ENCODE results near the gene TRAF3. TPM values are rescaled to one million over a fixed set of nuclear protein-coding genes. Genes with fewer than 3 reads are reported as not detected.

TRAF3 gene
- total RNA-seq, 1 experiment from 2014 or later: 49.3 TPM

GRCh38 chr14:102811971-102812370 is 34.7 kb downstream of the TRAF3 start:
- ChIA-PET CTCF (no interaction called here), POLR2A (ENCODE audit: low non-redundant PET) (no interaction called here)
- DNase-seq (ENCODE audit: low spot score): no peak
- H3K9me3 ChIP-seq (ENCODE audit: low read depth, low read length, poor library complexity, severe bottlenecking): no peaks in the 10 kb centered on the region
- no peaks in the 10 kb centered on the region for H3K27me3 ChIP-seq (replicated peaks; ENCODE audit: insufficient read depth, low read depth, low read length, poor library complexity)
- no peaks in the 10 kb centered on the region for H3K4me1 ChIP-seq (ENCODE audit: insufficient read depth, low read length, poor library complexity, severe bottlenecking)
- BruUV-seq (replicated peaks): no TSS peak
- H3K36me3 ChIP-seq (ENCODE audit: insufficient read depth, low read length, poor library complexity, severe bottlenecking): no peaks in the 10 kb centered on the region
- H3K4me3 ChIP-seq (ENCODE audit: low read depth, low read length, poor library complexity, severe bottlenecking): no peak overlapping the region
- H3K27ac ChIP-seq (ENCODE audit: low read depth, low read length, poor library complexity, severe bottlenecking): no peak overlapping the region
- TF ChIP-seq CTCF (conservative IDR thresholded peaks at IDR 0.05; ENCODE audit: low read depth, low read length) (no peak), EZH2 (IDR thresholded peaks at IDR 0.05; ENCODE audit: borderline replicate concordance, low read depth, low read length, poor library complexity, severe bottlenecking) (no peak)
- intact Hi-C loops (cut with micrococcal nuclease; ENCODE audit: unreplicated experiment): no loop called here

GRCh38 chr14:102813691-102814090 is 36.4 kb downstream of the TRAF3 start:
- no peaks in the 10 kb centered on the region for H3K9me3 ChIP-seq (ENCODE audit: low read depth, low read length, poor library complexity, severe bottlenecking)
- TF ChIP-seq CTCF (conservative IDR thresholded peaks at IDR 0.05; ENCODE audit: low read depth, low read length): no peak
- no peak for TF ChIP-seq EZH2 (IDR thresholded peaks at IDR 0.05; ENCODE audit: borderline replicate concordance, low read depth, low read length, poor library complexity, severe bottlenecking)
- no peaks in the 10 kb centered on the region for H3K36me3 ChIP-seq (ENCODE audit: insufficient read depth, low read length, poor library complexity, severe bottlenecking)
- ChIA-PET CTCF (no interaction called here), POLR2A (ENCODE audit: low non-redundant PET) (no interaction called here)
- H3K27ac ChIP-seq (ENCODE audit: low read depth, low read length, poor library complexity, severe bottlenecking): no peak overlapping the region
- intact Hi-C loops (cut with micrococcal nuclease; ENCODE audit: unreplicated experiment): no loop called here
- DNase-seq (ENCODE audit: low spot score): no peak
- no peaks in the 10 kb centered on the region for H3K27me3 ChIP-seq (replicated peaks; ENCODE audit: insufficient read depth, low read depth, low read length, poor library complexity)
- no peak overlapping the region for H3K4me3 ChIP-seq (ENCODE audit: low read depth, low read length, poor library complexity, severe bottlenecking)
- no TSS peak for BruUV-seq (replicated peaks)
- peaks cover 3% of the 10 kb centered on the region for H3K4me1 ChIP-seq (ENCODE audit: insufficient read depth, low read length, poor library complexity, severe bottlenecking)

GRCh38 chr14:102817318-102817717 is 40.1 kb downstream of the TRAF3 start:
- Histone ChIP-seq H3K9me3 (ENCODE audit: low read depth, low read length, poor library complexity, severe bottlenecking) (no peaks in the 10 kb centered on the region), H3K36me3 (ENCODE audit: insufficient read depth, low read length, poor library complexity, severe bottlenecking) (no peaks in the 10 kb centered on the region), H3K4me3 (ENCODE audit: low read depth, low read length, poor library complexity, severe bottlenecking) (no peak overlapping the region), H3K27ac (ENCODE audit: low read depth, low read length, poor library complexity, severe bottlenecking) (no peak overlapping the region), H3K4me1 (ENCODE audit: insufficient read depth, low read length, poor library complexity, severe bottlenecking) (peaks cover 21% of the 10 kb centered on the region), H3K27me3 (replicated peaks; ENCODE audit: insufficient read depth, low read depth, low read length, poor library complexity) (no peaks in the 10 kb centered on the region)
- BruUV-seq (replicated peaks): no TSS peak
- DNase-seq (ENCODE audit: low spot score): no peak
- TF ChIP-seq CTCF (conservative IDR thresholded peaks at IDR 0.05; ENCODE audit: low read depth, low read length) (no peak), EZH2 (IDR thresholded peaks at IDR 0.05; ENCODE audit: borderline replicate concordance, low read depth, low read length, poor library complexity, severe bottlenecking) (no peak)
- POLR2A ChIA-PET (ENCODE audit: low non-redundant PET): interaction anchor here (0.5 kb wide), 1 partner anchor 219 kb away, joined by 3 read pairs; no protein-coding TSS in a partner anchor
- intact Hi-C loops (cut with micrococcal nuclease; ENCODE audit: unreplicated experiment): no loop called here
- CTCF ChIA-PET: no interaction called here

Measured in A673 (cell line).